OCI-LY3 (cell line): ENCODE results near the gene GAS5.
"Not testable (repeated sequence)": the region's sequence is repeated elsewhere in the genome, so short reads cannot be mapped to it uniquely, and the experiment has no call there.

Source experiments
- H2AFZ ChIP-seq: fragments of 200-600, 300-600 bp; shearing (Covaris generic); 2 replicates; pipeline ENCODE4 v1.6.0; 2014; ENCODE audit warnings: antibody characterized with exemption, low read depth, low read length
- H3K27ac ChIP-seq: fragments of 200-600, 300-600 bp; sonication (generic); 2 replicates; pipeline ENCODE4 v1.5.1; 2014; ENCODE audit warnings: mild to moderate bottlenecking, low read length, moderate library complexity, mixed read lengths
- H3K27me3 ChIP-seq: fragments of 200-600, 300-600 bp; sonication (generic); 2 replicates; pipeline ENCODE4 v1.6.1; 2014; ENCODE audit warnings: low read depth, low read length, mixed read lengths
- H3K36me3 ChIP-seq: fragments of 200-600, 300-600 bp; sonication (generic); replicated peaks from 2 replicates; pipeline ENCODE3; 2014; ENCODE audit warnings: low read depth, low read length, mixed read lengths
- H3K4me1 ChIP-seq: fragments of 300-600, 200-600 bp; sonication (generic); 2 replicates; pipeline ENCODE4 v1.6.1; 2014; ENCODE audit warnings: low read length, mixed read lengths
- H3K4me2 ChIP-seq: fragments of 200-600, 300-600 bp; sonication (generic); 2 replicates; pipeline ENCODE4 v1.6.1; 2014; ENCODE audit warnings: low read length, mixed read lengths
- H3K4me3 ChIP-seq: fragments of 300-600, 200-600 bp; sonication (generic); 2 replicates; pipeline ENCODE4 v1.5.1; 2014; ENCODE audit warnings: antibody characterized with exemption, mild to moderate bottlenecking, low read length, moderate library complexity
- H3K79me2 ChIP-seq: fragments of 300-600, 200-600 bp; shearing (Covaris generic); 2 replicates; pipeline ENCODE4 v1.6.1; 2014; ENCODE audit warnings: mild to moderate bottlenecking, low read length, mixed read lengths
- H3K9ac ChIP-seq: fragments of 300-600, 200-600 bp; shearing (Covaris generic); 2 replicates; pipeline ENCODE4 v1.6.0; 2014; ENCODE audit warnings: mild to moderate bottlenecking, low read length, moderate library complexity
- H3K9me3 ChIP-seq: fragments of 200-600, 300-600 bp; shearing (Covaris generic); 2 replicates; pipeline ENCODE4 v1.6.1; 2014; ENCODE audit warnings: low read length, mixed read lengths; ENCODE audit not compliant: insufficient read depth
- H4K20me1 ChIP-seq: fragments of 200-600, 300-600 bp; sonication (generic); 2 replicates; pipeline ENCODE4 v1.6.1; 2016; ENCODE audit warnings: low read length, mixed read lengths; ENCODE audit not compliant: insufficient read depth
- CTCF ChIP-seq: fragments of 200-600, 300-600 bp; sonication (generic); IDR thresholded peaks from 2 replicates; pipeline ENCODE4 v1.5.1; 2014; ENCODE audit warnings: antibody characterized with exemption, low read length, low read depth
- EZH2phosphoT487 ChIP-seq: fragments of 200-600 bp; shearing (Covaris generic); IDR thresholded peaks from 2 replicates; pipeline ENCODE4 v1.6.1; 2018; ENCODE audit warnings: antibody characterized with exemption, mixed run types, low read depth

GAS5 gene

GRCh38 chr1:173864179-173864867 is 3.5 kb downstream of the GAS5 start:
- Histone ChIP-seq H2AFZ (no peak overlapping the region), H3K36me3 (peaks cover 58% of the 10 kb centered on the region), H3K4me1 (peaks cover 40% of the 10 kb centered on the region), H3K4me3 (peak overlapping the region; percentile 90; the same call in 1 of the 2 replicates), H4K20me1 (peaks cover 43% of the 10 kb centered on the region), H3K79me2 (peaks cover 35% of the 10 kb centered on the region), H3K9ac (no peak overlapping the region), H3K27me3 (no peaks in the 10 kb centered on the region), H3K4me2 (peak overlapping the region; percentile 95), H3K27ac (peak overlapping the region; percentile 82), H3K9me3 (no peaks in the 10 kb centered on the region)
- TF ChIP-seq CTCF (no peak), EZH2phosphoT487 (no peak)

- H3K36me3 ChIP-seq = peaks cover 58% of the 10 kb centered on the region
These were observed 4.3 kb downstream of the GAS5 start for GRCh38 chr1:173863224-173864161.

GRCh38 chr1:173862769-173863223 is 5.0 kb downstream of the GAS5 start:
- Histone ChIP-seq H3K36me3 (peaks cover 63% of the 10 kb centered on the region), H3K27ac (peak overlapping the region; percentile 82), H3K9me3 (no peaks in the 10 kb centered on the region), H2AFZ (no peak overlapping the region), H3K9ac (no peak overlapping the region), H3K4me2 (no peak overlapping the region), H3K79me2 (peaks cover 33% of the 10 kb centered on the region), H4K20me1 (peaks cover 43% of the 10 kb centered on the region), H3K4me1 (peaks cover 37% of the 10 kb centered on the region), H3K27me3 (no peaks in the 10 kb centered on the region), H3K4me3 (no peak overlapping the region)
- no peak for TF ChIP-seq CTCF
- TF ChIP-seq EZH2phosphoT487 = no peak

More at GRCh38 chr1:173863224-173864161, 4.3 kb downstream of the GAS5 start:
- Histone ChIP-seq H3K9ac (no peak overlapping the region), H3K9me3 (no peaks in the 10 kb centered on the region), H3K4me1 (peaks cover 37% of the 10 kb centered on the region), H3K79me2 (peaks cover 34% of the 10 kb centered on the region), H3K27ac (peak overlapping the region; percentile 82), H3K4me3 (no peak overlapping the region), H3K4me2 (peak overlapping the region; percentile 95; the same call in 1 of the 2 replicates), H2AFZ (no peak overlapping the region), H3K27me3 (no peaks in the 10 kb centered on the region), H4K20me1 (peaks cover 43% of the 10 kb centered on the region)
- no peak for TF ChIP-seq CTCF
- no peak for TF ChIP-seq EZH2phosphoT487

- H3K4me1 ChIP-seq = peaks cover 37% of the 10 kb centered on the region
- H4K20me1 ChIP-seq = peaks cover 43% of the 10 kb centered on the region
- H3K4me2 ChIP-seq, H3K9ac ChIP-seq, H2AFZ ChIP-seq, H3K9me3 ChIP-seq, H3K4me3 ChIP-seq, H3K27me3 ChIP-seq: not testable (repeated sequence)
- peak overlapping the region; percentile 82 for H3K27ac ChIP-seq
- H3K79me2 ChIP-seq = peaks cover 28% of the 10 kb centered on the region
- H3K36me3 ChIP-seq = peaks cover 64% of the 10 kb centered on the region
These were observed 5.5 kb downstream of the GAS5 start for GRCh38 chr1:173862146-173862768.
